GM23338 (cell line): ENCODE results near the gene RAD50. TPM values are rescaled to one million over a fixed set of nuclear protein-coding genes. Genes with fewer than 3 reads are reported as not detected.
"Not testable (repeated sequence)": the region's sequence is repeated elsewhere in the genome, so short reads cannot be mapped to it uniquely, and the experiment has no call there.

Experiments
- ATAC-seq: fragments of 200-7000 bp; cut with Tn5 transposase; 3 replicates; pipeline ENCODE4 v1.9.1; 2020
- DNase-seq: peaks from one replicate; pipeline ENCODE4 v3.0.0-alpha.2; 2015; ENCODE audit warnings: low spot score
- H2AFZ ChIP-seq: fragments of 200-600 bp; sonication (generic); 2 replicates; pipeline ENCODE4 v1.8.0; 2016; ENCODE audit warnings: antibody characterized with exemption, mild to moderate bottlenecking, moderate library complexity
- H3F3A ChIP-seq: fragments of 200-600 bp; sonication (generic); replicated peaks from 2 replicates; pipeline ENCODE4 v1.8.0; 2017; ENCODE audit warnings: antibody characterized with exemption, mixed run types, low read depth
- H3K27ac ChIP-seq: fragments of 200-600 bp; sonication (generic); 2 replicates; pipeline ENCODE4 v1.6.1; 2016; ENCODE audit warnings: low read depth
- H3K27me3 ChIP-seq: fragments of 200-600 bp; sonication (generic); 2 replicates; pipeline ENCODE4 v1.8.0; 2016; ENCODE audit warnings: mild to moderate bottlenecking, mixed run types, moderate library complexity; ENCODE audit not compliant: insufficient read depth
- H3K36me3 ChIP-seq: fragments of 200-600 bp; sonication (generic); 2 replicates; pipeline ENCODE4 v1.8.0; 2016; ENCODE audit warnings: mild to moderate bottlenecking; ENCODE audit not compliant: insufficient read depth
- H3K4me1 ChIP-seq: fragments of 200-600 bp; sonication (generic); 2 replicates; pipeline ENCODE4 v1.8.0; 2016; ENCODE audit warnings: mild to moderate bottlenecking, moderate library complexity; ENCODE audit not compliant: insufficient read depth
- H3K4me2 ChIP-seq: fragments of 200-600 bp; sonication (generic); 2 replicates; pipeline ENCODE4 v1.7.1; 2017; ENCODE audit warnings: mixed run types
- H3K4me3 ChIP-seq: fragments of 200-600 bp; sonication (generic); 2 replicates; pipeline ENCODE4 v1.6.1; 2016; ENCODE audit warnings: mixed run types
- H3K79me2 ChIP-seq: fragments of 200-600 bp; sonication (generic); replicated peaks from 2 replicates; pipeline ENCODE4 v1.8.0; 2017; ENCODE audit warnings: mild to moderate bottlenecking; ENCODE audit not compliant: insufficient read depth
- H3K9me2 ChIP-seq: fragments of 200-600 bp; sonication (generic); 2 replicates; pipeline ENCODE4 v1.8.0; 2017; ENCODE audit not compliant: insufficient read depth
- H4K20me1 ChIP-seq: fragments of 200-600 bp; sonication (generic); replicated peaks from 2 replicates; pipeline ENCODE4 v1.8.0; 2017; ENCODE audit warnings: mild to moderate bottlenecking; ENCODE audit not compliant: insufficient read depth
- H3K27ac Mint-ChIP-seq: 2 replicates; pipeline ENCODE4 v1.8.0; 2020; ENCODE audit warnings: inconsistent platforms, mild to moderate bottlenecking, moderate library complexity, mixed read lengths
- H3K27me3 Mint-ChIP-seq: 3 replicates; pipeline ENCODE4 v1.8.0; 2022; ENCODE audit warnings: low read depth, mild to moderate bottlenecking, moderate library complexity, mixed read lengths, inconsistent platforms; ENCODE audit not compliant: insufficient read depth, poor library complexity
- H3K36me3 Mint-ChIP-seq: 3 replicates; pipeline ENCODE4 v1.8.0; 2021; ENCODE audit warnings: low read depth, mild to moderate bottlenecking, inconsistent platforms, moderate library complexity, mixed read lengths
- H3K4me1 Mint-ChIP-seq: 3 replicates; pipeline ENCODE4 v1.8.0; 2020; ENCODE audit warnings: mild to moderate bottlenecking, inconsistent platforms, mixed read lengths
- H3K4me3 Mint-ChIP-seq: 3 replicates; pipeline ENCODE4 v1.8.0; 2021; ENCODE audit warnings: moderate library complexity, mild to moderate bottlenecking, inconsistent platforms, mixed read lengths
- H3K9me3 Mint-ChIP-seq: 3 replicates; pipeline ENCODE4 v1.8.0; 2020; ENCODE audit warnings: moderate library complexity, mild to moderate bottlenecking, inconsistent platforms, mixed read lengths
- CREB1 ChIP-seq: fragments of 250-450 bp; sonication (Bioruptor Pico); IDR thresholded peaks from 2 replicates; pipeline ENCODE4 v1.5.0; 2020; ENCODE audit warnings: low read depth, mild to moderate bottlenecking, moderate library complexity
- ETS1 ChIP-seq: IDR thresholded peaks from 2 replicates; pipeline ENCODE4 v1.6.1; 2016; ENCODE audit warnings: antibody characterized with exemption
- EZH2 ChIP-seq: fragments of 200-600 bp; sonication (generic); IDR thresholded peaks from one replicate; pipeline ENCODE4 v1.8.0; 2017; ENCODE audit warnings: antibody characterized with exemption, mild to moderate bottlenecking, low read depth; ENCODE audit not compliant: unreplicated experiment
- EZH2phosphoT487 ChIP-seq: fragments of 200-600 bp; sonication (generic); IDR thresholded peaks from one replicate; pipeline ENCODE4 v1.8.1; 2018; ENCODE audit warnings: antibody characterized with exemption; ENCODE audit not compliant: unreplicated experiment
- REST ChIP-seq: IDR thresholded peaks from one replicate; pipeline ENCODE4 v1.6.1; 2018; ENCODE audit warnings: antibody characterized with exemption; ENCODE audit not compliant: unreplicated experiment
- STAT1 ChIP-seq: IDR thresholded peaks from one replicate; pipeline ENCODE4 v1.6.1; 2016; ENCODE audit warnings: antibody characterized with exemption; ENCODE audit not compliant: unreplicated experiment
- polyA plus RNA-seq: library from polyadenylated mRNA; unstranded; fragments of >200 nt; fragmentation: Nextera tagmentation; extraction: Ambion mirVana; gene quantifications from 2 replicates; pipeline ENCODE4 v1.2.1, GENCODE V29; 2016
- total RNA-seq: library from RNA; depleted of rRNA; stranded (reverse); fragments of >200 nt; shearing (Covaris generic); gene quantifications from 2 replicates; pipeline ENCODE4 v1.2.3, GENCODE V29; 2014

The RAD50 gene
- total and polyA plus RNA-seq, 2 experiments from 2014 or later, result 27.0 to 52.2 TPM

- TF ChIP-seq REST (no peak), EZH2phosphoT487 (no peak)
Observed at GRCh38 chr5:132576123-132576522, 19.3 kb downstream of the RAD50 start (continued).

GRCh38 chr5:132584560-132584959, 27.8 kb downstream of the RAD50 start:
- not testable (repeated sequence) for H3K36me3 ChIP-seq, H3K4me3 Mint-ChIP-seq, DNase-seq, H3K27ac Mint-ChIP-seq, H2AFZ ChIP-seq, ATAC-seq, H3K27me3 Mint-ChIP-seq, H4K20me1 ChIP-seq, H3K9me2 ChIP-seq, H3K79me2 ChIP-seq, H3K4me1 ChIP-seq, H3K4me2 ChIP-seq, H3K27me3 ChIP-seq, H3K9me3 Mint-ChIP-seq, H3K4me1 Mint-ChIP-seq, H3F3A ChIP-seq, H3K27ac ChIP-seq, H3K4me3 ChIP-seq
- peaks cover 28% of the 10 kb centered on the region; the same call in 2 of the 3 replicates for H3K36me3 Mint-ChIP-seq

GRCh38 chr5:132586063-132586462, 29.3 kb downstream of the RAD50 start:
- no peaks in the 10 kb centered on the region for H3K4me1 ChIP-seq
- H3K4me3 Mint-ChIP-seq, result no peak overlapping the region
- H3K9me2 ChIP-seq, result no peaks in the 10 kb centered on the region
- TF ChIP-seq EZH2 (no peak), EZH2phosphoT487 (no peak), CREB1 (CRISPR knock-in tag) (no peak)
- no peaks in the 10 kb centered on the region for H3K27me3 ChIP-seq
- no peak overlapping the region for H2AFZ ChIP-seq
- no peak overlapping the region for H3K27ac Mint-ChIP-seq
- ATAC-seq, result no peak
- no peak overlapping the region for H3K27ac ChIP-seq
- H3K4me2 ChIP-seq, result no peak overlapping the region
- H3K36me3 ChIP-seq, result peaks cover 3% of the 10 kb centered on the region
- no peaks in the 10 kb centered on the region for H3K4me1 Mint-ChIP-seq
- no peak for DNase-seq
- H3K79me2 ChIP-seq, result no peaks in the 10 kb centered on the region
- no peak overlapping the region for H3K4me3 ChIP-seq
- H3F3A ChIP-seq, result no peaks in the 10 kb centered on the region
- H3K27me3 Mint-ChIP-seq, result peaks cover 1% of the 10 kb centered on the region
- H4K20me1 ChIP-seq, result no peaks in the 10 kb centered on the region; the same call in 1 of the 2 replicates
- no peaks in the 10 kb centered on the region for H3K9me3 Mint-ChIP-seq
- peaks cover 30% of the 10 kb centered on the region; the same call in 2 of the 3 replicates for H3K36me3 Mint-ChIP-seq

GRCh38 chr5:132589467-132589866, 32.7 kb downstream of the RAD50 start:
- H3K36me3 Mint-ChIP-seq, result peaks cover 21% of the 10 kb centered on the region; the same call in 2 of the 3 replicates
- peaks cover 1% of the 10 kb centered on the region for H3K27me3 Mint-ChIP-seq
- Histone ChIP-seq H3K27ac (no peak overlapping the region), H4K20me1 (no peaks in the 10 kb centered on the region), H3K4me3 (no peak overlapping the region), H2AFZ (no peak overlapping the region), H3K79me2 (no peaks in the 10 kb centered on the region), H3K27me3 (no peaks in the 10 kb centered on the region), H3K36me3 (peaks cover 3% of the 10 kb centered on the region), H3K4me1 (no peaks in the 10 kb centered on the region), H3K9me2 (no peaks in the 10 kb centered on the region), H3K4me2 (no peak overlapping the region), H3F3A (no peaks in the 10 kb centered on the region)
- no peaks in the 10 kb centered on the region for H3K4me1 Mint-ChIP-seq
- no peaks in the 10 kb centered on the region for H3K9me3 Mint-ChIP-seq
- H3K4me3 Mint-ChIP-seq, result no peak overlapping the region
- no peak for DNase-seq
- H3K27ac Mint-ChIP-seq, result no peak overlapping the region
- ATAC-seq, result no peak
- no peak for TF ChIP-seq STAT1
- no peak for TF ChIP-seq ETS1
- no peak for TF ChIP-seq EZH2
